Activated T-cell treated with anti-CD3 and anti-CD28 coated beads, Interleukin-2, amount 50 U/mL, for 72 hours (primary cell): ENCODE data around the gene PHC2. TPM values are rescaled to one million over a fixed set of nuclear protein-coding genes. Genes with fewer than 3 reads are reported as not detected.

Source experiments
- ATAC-seq, 2 donors: fragments of 150-1000 bp; cut with Tn5 transposase; replicated peaks in 1 of 2; 2 replicates each; pipeline ENCODE4 v1.10.0; 2021; ENCODE audit warnings: moderate library complexity in 2 of 2, mild to moderate bottlenecking in 1 of 2
- DNase-seq, 2 donors: peaks; one replicate each; pipeline ENCODE4 v3.0.0; 2021 to 2022; ENCODE audit warnings: mixed read lengths in 1 of 2
- H3K27ac Mint-ChIP-seq: one replicate; pipeline ENCODE4 v1.8.0; 2022; ENCODE audit warnings: mild to moderate bottlenecking, moderate library complexity, mixed read lengths
- H3K27me3 Mint-ChIP-seq: one replicate; pipeline ENCODE4 v1.8.0; 2022; ENCODE audit warnings: low read depth, mixed read lengths
- H3K36me3 Mint-ChIP-seq, 2 donors: one replicate each; pipeline ENCODE4 v1.8.0; 2022; ENCODE audit warnings: mixed read lengths in 2 of 2, mild to moderate bottlenecking in 1 of 2; ENCODE audit not compliant: insufficient read depth in 2 of 2
- H3K4me1 Mint-ChIP-seq: one replicate; pipeline ENCODE4 v1.8.0; 2022; ENCODE audit warnings: low read depth, mixed read lengths
- H3K4me3 Mint-ChIP-seq, 2 donors: one replicate each; pipeline ENCODE4 v1.8.0; 2022; ENCODE audit warnings: mild to moderate bottlenecking in 2 of 2, mixed read lengths in 2 of 2, moderate library complexity in 2 of 2
- H3K9me3 Mint-ChIP-seq, 2 donors: one replicate each; pipeline ENCODE4 v1.8.0; 2022; ENCODE audit warnings: mixed read lengths in 2 of 2
- total RNA-seq, 2 donors: library from RNA; stranded (reverse); gene quantifications; one replicate each; pipeline ENCODE4 v1.2.3, GENCODE V29; 2022

The PHC2 gene, protein sequence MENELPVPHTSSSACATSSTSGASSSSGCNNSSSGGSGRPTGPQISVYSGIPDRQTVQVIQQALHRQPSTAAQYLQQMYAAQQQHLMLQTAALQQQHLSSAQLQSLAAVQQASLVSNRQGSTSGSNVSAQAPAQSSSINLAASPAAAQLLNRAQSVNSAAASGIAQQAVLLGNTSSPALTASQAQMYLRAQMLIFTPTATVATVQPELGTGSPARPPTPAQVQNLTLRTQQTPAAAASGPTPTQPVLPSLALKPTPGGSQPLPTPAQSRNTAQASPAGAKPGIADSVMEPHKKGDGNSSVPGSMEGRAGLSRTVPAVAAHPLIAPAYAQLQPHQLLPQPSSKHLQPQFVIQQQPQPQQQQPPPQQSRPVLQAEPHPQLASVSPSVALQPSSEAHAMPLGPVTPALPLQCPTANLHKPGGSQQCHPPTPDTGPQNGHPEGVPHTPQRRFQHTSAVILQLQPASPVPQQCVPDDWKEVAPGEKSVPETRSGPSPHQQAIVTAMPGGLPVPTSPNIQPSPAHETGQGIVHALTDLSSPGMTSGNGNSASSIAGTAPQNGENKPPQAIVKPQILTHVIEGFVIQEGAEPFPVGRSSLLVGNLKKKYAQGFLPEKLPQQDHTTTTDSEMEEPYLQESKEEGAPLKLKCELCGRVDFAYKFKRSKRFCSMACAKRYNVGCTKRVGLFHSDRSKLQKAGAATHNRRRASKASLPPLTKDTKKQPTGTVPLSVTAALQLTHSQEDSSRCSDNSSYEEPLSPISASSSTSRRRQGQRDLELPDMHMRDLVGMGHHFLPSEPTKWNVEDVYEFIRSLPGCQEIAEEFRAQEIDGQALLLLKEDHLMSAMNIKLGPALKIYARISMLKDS
- 10 to 100 TPM; 29.4 to 31.5 TPM for total RNA-seq

DNA sequence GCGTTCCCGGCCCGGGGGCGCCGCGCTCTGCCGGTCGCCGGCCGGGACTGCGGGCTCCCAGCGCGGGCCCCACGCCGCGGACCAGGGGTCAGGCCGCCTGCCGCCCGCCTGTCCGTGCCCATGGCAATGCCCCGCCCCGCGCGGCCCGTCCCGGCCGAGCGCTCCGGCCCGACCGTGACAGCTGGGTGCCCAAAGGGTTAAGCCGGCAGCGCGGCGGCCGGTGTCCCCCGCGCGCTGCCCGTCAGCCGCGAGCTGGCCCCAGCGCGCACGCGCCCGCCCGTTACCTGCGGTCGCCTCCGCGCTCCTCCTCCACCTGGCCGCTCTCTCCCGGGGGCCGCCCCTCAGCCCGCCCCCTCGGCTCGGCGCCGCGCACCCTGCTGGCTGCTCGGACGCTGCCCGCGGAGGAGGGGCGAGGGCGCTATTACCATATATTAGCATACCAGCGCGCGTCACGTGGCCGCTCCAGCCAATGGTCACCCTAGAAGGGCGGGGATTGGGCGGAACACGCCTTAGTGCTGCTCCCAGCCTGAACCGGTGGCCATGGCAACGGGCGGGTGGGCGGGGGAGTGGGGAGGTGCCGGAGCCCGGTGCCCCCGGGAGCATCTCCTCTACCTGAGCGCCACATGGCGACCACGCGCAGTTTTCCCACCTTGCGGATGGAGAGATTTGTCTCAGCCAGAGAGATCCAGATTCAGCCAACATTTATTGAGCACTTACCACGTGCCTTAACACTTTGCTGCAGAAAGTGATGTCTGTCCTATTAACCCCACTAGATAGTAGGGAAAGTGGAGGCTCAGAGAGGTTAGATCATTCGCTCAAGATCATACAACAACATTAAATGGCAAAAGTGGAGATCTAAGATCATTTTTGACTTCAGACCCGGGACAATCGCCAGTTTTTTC is at the start of gene PHC2:
Gene PHC2, minus strand, starts transcription at position 404 of the 902 bp plus-strand sequence. CDS start 55,556 bp downstream, outside the sequence.
- Mint-ChIP-seq H3K4me3 (peak within 1 kb of the TSS; percentile 62 to 64), H3K36me3 (no peaks in the 10 kb centered on the region), H3K9me3 (no peaks in the 10 kb centered on the region), H3K27ac (no peak within 1 kb of the TSS), H3K27me3 (peaks cover 5% of the 10 kb centered on the region), H3K4me1 (peaks cover 19% of the 10 kb centered on the region)
- peak; percentile 96 to 98 for ATAC-seq
- peak; percentile 91 to 95 for DNase-seq

DNA sequence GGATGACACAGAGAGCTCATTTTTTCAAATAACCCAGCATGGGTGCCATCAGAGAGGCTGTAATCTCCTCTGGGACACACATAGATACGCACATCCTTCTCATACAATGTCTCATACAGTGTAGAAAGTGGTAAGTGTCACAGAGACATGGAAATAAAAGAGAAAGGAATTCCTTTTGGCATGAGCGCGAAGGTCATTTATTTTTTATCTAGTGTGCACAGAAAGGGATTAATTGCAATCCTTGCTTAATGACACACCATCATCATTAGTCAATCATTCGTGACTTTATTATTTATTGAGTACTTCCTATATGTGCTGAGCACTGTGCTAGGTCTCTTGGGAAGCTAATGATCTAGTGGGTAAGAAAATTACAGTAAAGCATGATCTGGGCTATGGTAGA is 46.6 kb upstream of the PHC2 start:
- no peaks in the 10 kb centered on the region for H3K27me3 Mint-ChIP-seq

DNA sequence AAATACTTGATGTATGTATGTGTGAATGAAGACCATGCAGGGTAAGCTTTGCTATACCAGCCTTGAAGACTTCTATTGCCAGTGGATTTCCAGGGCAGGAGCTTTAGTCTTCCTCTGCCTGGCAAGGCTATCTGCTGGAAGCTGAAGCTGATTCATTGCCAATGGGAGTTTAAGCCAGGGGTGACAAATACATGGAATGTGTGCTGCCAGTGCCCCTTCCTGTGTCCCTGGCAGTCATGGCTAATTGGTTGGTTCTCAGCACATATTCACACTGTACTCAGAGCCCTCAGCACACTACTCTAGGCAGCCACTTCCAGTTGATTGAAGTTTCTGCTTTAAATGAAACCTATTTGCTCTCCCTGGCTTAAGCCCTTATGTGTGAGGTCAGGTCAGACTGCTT is 43.0 kb upstream of the PHC2 start:
- H3K27ac Mint-ChIP-seq: no peak overlapping the region
- peaks cover 33% of the 10 kb centered on the region for H3K4me1 Mint-ChIP-seq
- DNase-seq (no peak), ATAC-seq (no peak)
- no peaks in the 10 kb centered on the region for H3K9me3 Mint-ChIP-seq
- H3K36me3 Mint-ChIP-seq: no peaks in the 10 kb centered on the region
- no peaks in the 10 kb centered on the region for H3K27me3 Mint-ChIP-seq
- peak overlapping the region in 1 of 2 donors; percentile 86 for H3K4me3 Mint-ChIP-seq

More for the DNA sequence above, 46.6 kb upstream of the PHC2 start:
- Mint-ChIP-seq H3K36me3 (no peaks in the 10 kb centered on the region), H3K27ac (no peak overlapping the region), H3K4me3 (no peak overlapping the region), H3K9me3 (no peaks in the 10 kb centered on the region), H3K4me1 (peaks cover 20% of the 10 kb centered on the region)
- DNase-seq (no peak), ATAC-seq (no peak)

DNA sequence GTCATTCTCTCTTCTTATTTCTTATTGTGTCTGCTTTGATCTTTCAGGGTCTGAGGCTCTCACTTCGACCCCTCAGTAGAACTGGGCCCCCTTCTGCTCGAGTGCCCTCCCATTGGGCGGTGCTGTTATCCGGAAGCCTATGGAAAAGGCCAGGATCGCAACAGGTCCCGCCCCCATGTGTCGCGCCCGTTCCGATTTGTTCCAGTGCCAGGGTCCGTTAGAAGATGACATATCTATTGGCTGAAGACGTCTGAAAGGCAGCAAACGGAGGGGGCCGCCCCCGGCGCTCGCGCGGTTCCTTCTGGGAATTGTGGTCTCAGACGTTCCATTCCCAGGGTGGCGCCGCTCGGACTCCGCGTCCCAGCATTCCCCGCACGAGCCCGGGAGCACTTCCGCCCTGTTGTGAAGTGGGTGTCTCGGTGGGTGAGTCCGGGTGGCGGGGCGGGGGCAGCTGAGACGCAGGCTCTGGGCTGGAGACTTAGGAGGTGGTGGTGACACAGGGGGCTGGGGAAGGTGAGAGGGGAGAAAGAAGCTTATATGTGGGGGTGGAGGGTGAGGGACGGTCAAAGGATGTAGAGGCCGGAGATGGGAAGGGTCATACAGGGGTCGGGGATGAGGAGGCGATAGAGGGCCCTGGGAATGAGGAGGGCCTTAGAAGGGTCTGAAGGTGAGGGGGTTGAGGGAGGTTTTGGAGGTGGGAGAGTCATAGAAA is 41.5 kb upstream of the PHC2 start, which contains the start of gene ZSCAN20:
Gene ZSCAN20, plus strand, starts transcription at position 377 of the 712 bp plus-strand sequence. CDS start 6,644 bp downstream, outside the sequence.
- no peaks in the 10 kb centered on the region for H3K27me3 Mint-ChIP-seq
- no peaks in the 10 kb centered on the region for H3K36me3 Mint-ChIP-seq
- peak; percentile 96 for ATAC-seq
- H3K27ac Mint-ChIP-seq: peak within 1 kb of the TSS; percentile 84
- H3K4me3 Mint-ChIP-seq: peak within 1 kb of the TSS; percentile 86 to 90
- H3K9me3 Mint-ChIP-seq: no peaks in the 10 kb centered on the region
- DNase-seq: peak; percentile 89 to 90
- peaks cover 33% of the 10 kb centered on the region for H3K4me1 Mint-ChIP-seq

DNA sequence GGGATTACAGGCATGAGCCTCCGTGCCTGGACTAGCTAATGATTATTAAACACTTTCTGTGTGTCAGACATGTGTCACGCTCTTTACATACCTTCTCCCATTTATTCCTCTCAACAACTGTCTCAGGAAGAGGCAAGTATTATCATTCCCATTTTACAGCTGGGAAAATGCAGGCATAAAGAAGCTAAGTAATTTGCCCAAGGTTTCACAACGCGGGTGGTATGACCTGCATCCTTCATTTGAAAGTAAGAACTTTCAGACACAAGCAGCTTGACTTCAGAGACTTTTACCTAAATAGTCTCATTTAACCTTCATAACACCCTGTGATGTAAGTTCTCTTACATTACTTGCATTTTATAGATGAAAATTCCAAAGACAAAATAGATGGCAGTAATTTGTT is 40.5 kb upstream of the PHC2 start:
- H3K4me3 Mint-ChIP-seq: peak overlapping the region; percentile 27 to 44

DNA sequence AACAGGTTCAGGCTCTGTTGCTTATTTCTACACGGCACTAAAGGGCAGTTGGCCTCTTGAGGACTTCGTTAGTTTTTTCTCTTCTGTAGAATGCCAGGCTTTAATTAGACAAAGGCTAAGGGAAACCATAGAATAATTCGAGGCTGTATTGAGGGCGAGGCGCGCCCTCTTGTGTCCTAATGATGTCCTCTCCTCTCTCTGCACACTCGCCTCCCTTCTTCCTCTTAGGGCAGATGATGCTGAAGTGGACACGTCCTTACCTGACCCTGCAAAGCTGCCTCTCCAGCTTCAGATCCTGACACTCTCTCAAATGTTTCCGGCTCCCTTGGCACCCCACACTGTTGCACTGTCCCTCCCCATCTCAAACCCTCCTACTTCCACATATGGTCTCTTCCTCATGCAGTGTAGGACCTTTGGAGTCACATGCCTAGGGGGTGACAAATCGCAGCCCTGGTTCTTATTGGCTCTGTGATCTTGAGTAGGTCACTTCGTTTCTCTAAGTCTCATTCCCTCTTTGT is 39.7 kb upstream of the PHC2 start:
- Mint-ChIP-seq H3K9me3 (no peaks in the 10 kb centered on the region), H3K36me3 (no peaks in the 10 kb centered on the region), H3K4me1 (peaks cover 33% of the 10 kb centered on the region), H3K27me3 (no peaks in the 10 kb centered on the region), H3K4me3 (peak overlapping the region in 1 of 2 donors; percentile 52), H3K27ac (peak overlapping the region; percentile 31)
- ATAC-seq: peak; percentile 51 to 54
- DNase-seq: peak; percentile 57 to 66

More for the DNA sequence above, 40.5 kb upstream of the PHC2 start:
- Mint-ChIP-seq H3K27ac (no peak overlapping the region), H3K4me1 (peaks cover 33% of the 10 kb centered on the region), H3K9me3 (no peaks in the 10 kb centered on the region), H3K27me3 (no peaks in the 10 kb centered on the region), H3K36me3 (no peaks in the 10 kb centered on the region)
- ATAC-seq: no peak
- DNase-seq: no peak

DNA sequence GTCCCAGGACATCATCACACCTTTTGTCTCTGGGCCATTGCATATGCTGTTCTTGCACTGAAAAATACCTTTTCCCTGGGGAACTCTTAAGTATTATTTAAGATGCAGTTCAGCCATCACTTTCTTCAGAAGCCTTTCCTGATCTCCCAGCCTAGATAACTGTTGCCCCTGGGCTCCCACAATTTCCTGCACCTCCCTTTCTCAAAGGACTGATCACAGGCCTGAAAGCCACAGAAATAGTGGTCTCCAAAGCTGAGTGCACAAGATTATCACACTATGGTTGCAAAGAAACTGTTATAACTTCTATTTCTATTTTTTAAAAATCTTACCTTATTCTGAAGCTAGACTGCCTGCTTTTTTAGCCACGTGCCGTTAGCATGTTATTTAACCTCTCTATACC is 38.8 kb upstream of the PHC2 start:
- Mint-ChIP-seq H3K27me3 (no peaks in the 10 kb centered on the region), H3K27ac (no peak overlapping the region), H3K4me1 (peaks cover 33% of the 10 kb centered on the region), H3K9me3 (no peaks in the 10 kb centered on the region), H3K36me3 (no peaks in the 10 kb centered on the region), H3K4me3 (no peak overlapping the region)
- ATAC-seq (no peak), DNase-seq (no peak)

DNA sequence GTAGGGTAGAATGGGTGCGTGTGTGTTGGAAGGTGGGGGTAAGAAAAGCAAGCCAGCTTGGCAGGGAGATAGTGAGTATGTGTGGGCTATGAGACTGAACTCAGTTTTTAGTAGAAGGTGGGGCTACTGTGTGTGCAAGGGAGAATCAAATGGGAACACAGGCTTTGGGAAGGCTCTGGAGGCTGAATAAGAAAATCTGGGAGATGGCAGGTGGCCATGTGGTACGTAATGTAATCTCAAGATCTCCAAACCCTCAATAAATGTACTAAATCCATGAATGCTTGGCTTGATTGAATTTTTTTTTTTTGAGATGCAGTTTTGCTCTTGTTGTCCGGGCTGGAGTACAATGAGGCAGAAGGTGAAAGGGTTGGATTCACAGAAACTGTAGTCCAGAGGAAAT is 38.1 kb upstream of the PHC2 start:
- H3K4me1 Mint-ChIP-seq: peaks cover 28% of the 10 kb centered on the region
- no peaks in the 10 kb centered on the region for H3K36me3 Mint-ChIP-seq
- H3K4me3 Mint-ChIP-seq: no peak overlapping the region
- no peaks in the 10 kb centered on the region for H3K9me3 Mint-ChIP-seq
- H3K27ac Mint-ChIP-seq: no peak overlapping the region
- DNase-seq (no peak), ATAC-seq (no peak)
- no peaks in the 10 kb centered on the region for H3K27me3 Mint-ChIP-seq

DNA sequence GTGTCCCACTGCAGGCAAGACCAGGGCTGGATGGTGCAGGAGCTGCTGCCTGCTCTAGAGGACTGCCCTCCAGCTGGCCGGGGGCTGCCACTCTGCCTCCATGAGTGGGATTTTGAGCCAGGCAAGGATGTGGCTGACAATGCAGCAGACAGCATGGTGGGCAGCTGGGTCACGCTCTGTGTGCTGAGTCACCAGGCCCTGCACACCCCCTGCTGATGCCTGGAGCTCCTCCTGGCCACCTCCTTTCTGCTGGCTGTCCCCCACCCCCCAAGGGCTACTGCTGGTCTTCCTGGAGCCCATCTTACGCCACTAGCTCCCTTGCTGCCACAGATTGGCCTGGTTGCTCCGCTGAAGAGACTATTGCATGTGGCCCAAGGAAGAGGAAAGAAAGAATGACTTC is 37.6 kb upstream of the PHC2 start:
- no peaks in the 10 kb centered on the region for H3K36me3 Mint-ChIP-seq
- H3K4me1 Mint-ChIP-seq: peaks cover 24% of the 10 kb centered on the region
- no peak overlapping the region for H3K4me3 Mint-ChIP-seq
- no peaks in the 10 kb centered on the region for H3K9me3 Mint-ChIP-seq
- ATAC-seq (no peak), DNase-seq (no peak)
- no peaks in the 10 kb centered on the region for H3K27me3 Mint-ChIP-seq
- H3K27ac Mint-ChIP-seq: no peak overlapping the region

DNA sequence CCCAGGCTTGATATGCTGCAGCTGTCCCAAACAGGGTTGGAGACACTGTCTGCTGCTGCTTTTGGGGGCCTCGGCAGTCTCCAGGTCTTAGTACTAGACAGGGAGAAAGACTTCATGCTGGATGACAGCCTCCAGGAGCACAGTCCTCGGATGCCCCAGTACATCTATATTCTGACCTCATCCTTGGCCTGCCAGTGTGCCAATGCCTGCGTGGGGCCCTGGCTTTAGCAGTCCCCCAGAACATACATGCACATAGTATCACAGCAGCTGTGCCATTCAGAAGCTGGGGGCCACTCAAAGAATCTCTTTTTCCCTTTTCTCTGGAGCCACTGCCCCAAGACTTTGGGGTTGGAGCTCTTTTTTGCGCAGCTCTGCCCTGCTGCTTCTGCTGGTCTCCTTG is 37.1 kb upstream of the PHC2 start:
- Mint-ChIP-seq H3K27ac (no peak overlapping the region), H3K4me3 (no peak overlapping the region), H3K4me1 (peaks cover 19% of the 10 kb centered on the region), H3K27me3 (no peaks in the 10 kb centered on the region), H3K36me3 (no peaks in the 10 kb centered on the region), H3K9me3 (no peaks in the 10 kb centered on the region)
- no peak for ATAC-seq
- DNase-seq: no peak

DNA sequence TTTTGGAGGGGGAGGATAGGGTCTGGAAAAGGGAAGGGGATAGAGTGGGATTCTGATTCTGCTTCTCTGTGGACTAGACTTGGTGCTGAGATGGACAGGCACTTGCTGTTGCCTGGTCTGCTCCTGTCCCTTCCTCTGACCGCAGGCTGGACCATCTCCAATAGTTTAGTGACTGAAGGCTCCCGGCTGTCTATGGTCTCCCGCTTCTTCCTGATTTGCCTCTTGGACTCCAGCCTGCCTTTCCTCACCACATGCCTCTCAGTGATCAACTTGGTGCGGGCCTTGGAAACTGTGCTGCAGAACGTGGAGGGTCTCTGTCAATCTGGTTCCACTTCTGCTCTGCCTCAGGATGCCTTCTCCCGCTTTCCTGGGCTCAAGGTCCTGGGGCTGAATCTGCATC is 35.3 kb upstream of the PHC2 start:
- DNase-seq (no peak), ATAC-seq (no peak)
- Mint-ChIP-seq H3K27me3 (no peaks in the 10 kb centered on the region), H3K36me3 (no peaks in the 10 kb centered on the region), H3K4me3 (no peak overlapping the region), H3K27ac (no peak overlapping the region), H3K9me3 (no peaks in the 10 kb centered on the region), H3K4me1 (peaks cover 7% of the 10 kb centered on the region)

DNA sequence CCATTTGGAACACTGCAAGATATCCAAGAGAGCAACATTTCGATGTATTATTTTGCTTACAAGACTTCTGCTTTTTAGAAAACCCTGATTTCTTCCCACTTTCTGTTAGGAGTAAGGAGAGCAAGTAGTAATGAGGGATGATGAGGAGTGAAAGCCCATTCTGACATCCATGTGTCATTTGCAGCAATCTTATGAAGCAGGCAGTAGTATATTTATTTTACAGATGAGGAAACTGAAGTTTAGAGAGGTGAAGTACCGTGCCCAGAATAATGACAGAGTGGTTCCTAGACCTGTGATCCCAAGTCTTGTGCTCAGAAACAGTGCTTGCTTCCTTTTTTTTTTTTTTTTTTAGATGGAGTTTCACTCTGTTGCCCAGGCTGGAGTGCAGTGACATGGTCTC is 34.4 kb upstream of the PHC2 start:
- H3K4me3 Mint-ChIP-seq: no peak overlapping the region
- no peaks in the 10 kb centered on the region for H3K27me3 Mint-ChIP-seq
- no peak for DNase-seq
- no peaks in the 10 kb centered on the region for H3K36me3 Mint-ChIP-seq
- no peak overlapping the region for H3K27ac Mint-ChIP-seq
- H3K4me1 Mint-ChIP-seq: peaks cover under 1% of the 10 kb centered on the region
- ATAC-seq: no peak
- H3K9me3 Mint-ChIP-seq: no peaks in the 10 kb centered on the region
